ENCODE results near the gene TUBB4B. TPM values are rescaled to one million over a fixed set of nuclear protein-coding genes. Genes with fewer than 3 reads are reported as not detected.
"Not testable (repeated sequence)": the region's sequence is repeated elsewhere in the genome, so short reads cannot be mapped to it uniquely, and the experiment has no call there.

Gene TUBB4B
- total and polyA plus RNA-seq, 2 experiments from 2014 or later = 159 to 373 TPM

DNA sequence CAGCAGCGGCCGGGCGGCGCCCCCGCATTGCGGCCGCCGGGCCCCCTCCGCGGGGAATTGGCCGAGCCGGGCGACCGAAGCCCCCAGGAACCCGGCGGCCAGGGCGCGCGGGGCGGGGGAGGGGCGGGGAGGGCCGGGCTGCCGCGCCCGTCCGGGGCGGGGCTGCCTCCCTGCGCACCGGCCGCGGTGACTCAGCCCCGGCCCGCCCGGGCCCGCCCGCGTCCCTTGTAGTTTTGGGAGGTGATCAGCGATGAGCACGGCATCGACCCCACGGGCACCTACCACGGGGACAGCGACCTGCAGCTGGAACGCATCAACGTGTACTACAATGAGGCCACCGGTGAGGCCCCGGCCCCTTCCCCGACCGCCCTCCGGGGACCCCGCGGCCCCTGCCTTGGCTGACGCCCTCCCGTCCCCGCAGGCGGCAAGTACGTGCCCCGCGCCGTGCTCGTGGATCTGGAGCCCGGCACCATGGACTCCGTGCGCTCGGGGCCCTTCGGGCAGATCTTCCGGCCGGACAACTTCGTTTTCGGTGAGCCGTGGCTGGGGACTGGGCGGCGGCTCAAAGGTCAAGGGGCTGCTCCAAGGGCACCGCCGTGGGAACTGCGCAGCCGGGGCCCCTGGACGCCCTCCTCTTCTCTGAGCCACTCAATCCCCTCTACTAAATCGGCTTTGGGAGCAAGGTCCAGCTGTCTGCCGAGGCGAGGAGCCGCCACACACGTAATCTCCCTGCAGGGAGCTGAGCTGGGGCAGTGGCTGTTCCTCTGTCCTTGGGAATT is 592 bp downstream of the TUBB4B start:
- peak overlapping the region; percentile 89 for H3K9ac ChIP-seq
- H3K4me1 ChIP-seq (ENCODE audit: insufficient read depth) = peaks cover 13% of the 10 kb centered on the region; the same call in 1 of the 2 replicates
- TF ChIP-seq EZH2phosphoT487 (IDR thresholded peaks at IDR 0.05; ENCODE audit: insufficient read depth, low read depth) (no peak), EZH2 (IDR thresholded peaks at IDR 0.05; ENCODE audit: insufficient read depth, poor library complexity, severe bottlenecking) (no peak)
- in situ Hi-C loops (cut with MboI) = no loop called here
- peak overlapping the region; percentile 84 for H3K4me3 ChIP-seq
- H3K4me2 ChIP-seq (ENCODE audit: unreplicated experiment) = peak overlapping the region; percentile 90
- H3K36me3 ChIP-seq (ENCODE audit: low read depth) = peaks cover 18% of the 10 kb centered on the region
- H3K9me3 ChIP-seq (ENCODE audit: low read depth) = no peaks in the 10 kb centered on the region
- H4K20me1 ChIP-seq (ENCODE audit: insufficient read depth) = peaks cover 19% of the 10 kb centered on the region; the same call in 1 of the 2 replicates
- DNase-seq = peak; percentile 89
- H3K79me2 ChIP-seq (ENCODE audit: insufficient read depth) = peaks cover 54% of the 10 kb centered on the region
- H3K9me2 ChIP-seq (ENCODE audit: insufficient read depth) = no peaks in the 10 kb centered on the region
- H3K27me3 ChIP-seq (replicated peaks; ENCODE audit: insufficient read depth) = no peaks in the 10 kb centered on the region
- peaks cover 22% of the 10 kb centered on the region for H3F3A ChIP-seq (ENCODE audit: insufficient read depth)
- H3K27ac ChIP-seq = peak overlapping the region; percentile 82
- no peak overlapping the region for H2AFZ ChIP-seq
- 1 to 2% methylated on average over 29 to 60 of the region's 83 CpGs for WGBS, 2 experiments (ENCODE audit: low coverage in 1 of 2, low lambda C conversion rate in 2 of 2, missing lambda C conversion rate in 2 of 2)

DNA sequence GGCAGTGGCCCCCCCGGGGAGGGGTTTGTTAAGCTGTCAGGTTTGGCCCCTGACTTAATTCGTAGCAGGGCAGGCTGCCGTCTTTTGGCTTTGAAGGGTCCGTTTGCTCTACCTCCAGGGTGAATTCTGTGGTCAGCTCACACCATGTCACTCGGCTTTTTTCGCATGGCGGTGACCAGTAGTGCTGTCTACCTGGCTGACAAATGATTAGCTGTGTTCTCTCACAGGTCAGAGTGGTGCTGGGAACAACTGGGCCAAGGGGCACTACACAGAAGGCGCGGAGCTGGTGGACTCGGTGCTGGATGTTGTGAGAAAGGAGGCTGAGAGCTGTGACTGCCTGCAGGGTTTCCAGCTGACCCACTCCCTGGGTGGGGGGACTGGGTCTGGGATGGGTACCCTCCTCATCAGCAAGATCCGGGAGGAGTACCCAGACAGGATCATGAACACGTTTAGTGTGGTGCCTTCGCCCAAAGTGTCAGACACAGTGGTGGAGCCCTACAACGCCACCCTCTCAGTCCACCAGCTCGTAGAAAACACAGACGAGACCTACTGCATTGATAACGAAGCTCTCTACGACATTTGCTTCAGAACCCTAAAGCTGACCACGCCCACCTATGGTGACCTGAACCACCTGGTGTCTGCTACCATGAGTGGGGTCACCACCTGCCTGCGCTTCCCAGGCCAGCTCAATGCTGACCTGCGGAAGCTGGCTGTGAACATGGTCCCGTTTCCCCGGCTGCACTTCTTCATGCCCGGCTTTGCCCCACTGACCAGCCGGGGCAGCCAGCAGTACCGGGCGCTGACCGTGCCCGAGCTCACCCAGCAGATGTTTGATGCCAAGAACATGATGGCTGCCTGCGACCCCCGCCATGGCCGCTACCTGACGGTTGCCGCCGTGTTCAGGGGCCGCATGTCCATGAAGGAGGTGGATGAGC is 1.4 kb downstream of the TUBB4B start:
- no peaks in the 10 kb centered on the region for H3K27me3 ChIP-seq (replicated peaks; ENCODE audit: insufficient read depth)
- no peaks in the 10 kb centered on the region for H3K9me2 ChIP-seq (ENCODE audit: insufficient read depth)
- peaks cover 18% of the 10 kb centered on the region for H3K36me3 ChIP-seq (ENCODE audit: low read depth)
- peaks cover 19% of the 10 kb centered on the region; the same call in 1 of the 2 replicates for H4K20me1 ChIP-seq (ENCODE audit: insufficient read depth)
- peaks cover 22% of the 10 kb centered on the region for H3F3A ChIP-seq (ENCODE audit: insufficient read depth)
- H3K4me1 ChIP-seq (ENCODE audit: insufficient read depth) = peaks cover 13% of the 10 kb centered on the region; the same call in 1 of the 2 replicates
- peaks cover 51% of the 10 kb centered on the region for H3K79me2 ChIP-seq (ENCODE audit: insufficient read depth)
- TF ChIP-seq EZH2 (IDR thresholded peaks at IDR 0.05; ENCODE audit: insufficient read depth, poor library complexity, severe bottlenecking) (no peak), EZH2phosphoT487 (IDR thresholded peaks at IDR 0.05; ENCODE audit: insufficient read depth, low read depth) (no peak)
- no peak overlapping the region for H2AFZ ChIP-seq
- H3K9ac ChIP-seq = peak overlapping the region; percentile 89
- 82 to 83% methylated on average over 35 to 36 of the region's 36 CpGs for WGBS, 2 experiments (ENCODE audit: low coverage in 1 of 2, low lambda C conversion rate in 2 of 2, missing lambda C conversion rate in 2 of 2)
- no peaks in the 10 kb centered on the region for H3K9me3 ChIP-seq (ENCODE audit: low read depth)
- in situ Hi-C loops (cut with MboI) = no loop called here
- H3K4me2 ChIP-seq (ENCODE audit: unreplicated experiment) = peak overlapping the region; percentile 90
- H3K27ac ChIP-seq = peak overlapping the region; percentile 82; the same call in 1 of the 2 replicates
- H3K4me3 ChIP-seq = peak overlapping the region; percentile 84
- peak; percentile 25 for DNase-seq

DNA sequence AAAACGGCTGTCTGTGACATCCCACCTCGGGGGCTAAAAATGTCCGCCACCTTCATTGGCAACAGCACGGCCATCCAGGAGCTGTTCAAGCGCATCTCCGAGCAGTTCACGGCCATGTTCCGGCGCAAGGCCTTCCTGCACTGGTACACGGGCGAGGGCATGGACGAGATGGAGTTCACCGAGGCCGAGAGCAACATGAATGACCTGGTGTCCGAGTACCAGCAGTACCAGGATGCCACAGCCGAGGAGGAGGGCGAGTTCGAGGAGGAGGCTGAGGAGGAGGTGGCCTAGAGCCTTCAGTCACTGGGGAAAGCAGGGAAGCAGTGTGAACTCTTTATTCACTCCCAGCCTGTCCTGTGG is 2.2 kb downstream of the TUBB4B start:
- H3K27me3 ChIP-seq (replicated peaks; ENCODE audit: insufficient read depth); H2AFZ ChIP-seq; H3K27ac ChIP-seq; in situ Hi-C loops (cut with MboI); DNase-seq; H3K4me2 ChIP-seq (ENCODE audit: unreplicated experiment); H3K9me3 ChIP-seq (ENCODE audit: low read depth); H3K9me2 ChIP-seq (ENCODE audit: insufficient read depth): not testable (repeated sequence)
- H3K36me3 ChIP-seq (ENCODE audit: low read depth) = peaks cover 18% of the 10 kb centered on the region
- H3K4me3 ChIP-seq = peak overlapping the region; percentile 84; the same call in 1 of the 2 replicates
- H3K79me2 ChIP-seq (ENCODE audit: insufficient read depth) = peaks cover 47% of the 10 kb centered on the region
- WGBS, 2 experiments (ENCODE audit: low coverage in 1 of 2, low lambda C conversion rate in 2 of 2, missing lambda C conversion rate in 2 of 2) = 85 to 87% methylated on average over 18 of the region's 18 CpGs
- peaks cover 13% of the 10 kb centered on the region; the same call in 1 of the 2 replicates for H3K4me1 ChIP-seq (ENCODE audit: insufficient read depth)
- H3K9ac ChIP-seq = peak overlapping the region; percentile 23; the same call in 1 of the 2 replicates
- H4K20me1 ChIP-seq (ENCODE audit: insufficient read depth) = peaks cover 19% of the 10 kb centered on the region; the same call in 1 of the 2 replicates
- peaks cover 22% of the 10 kb centered on the region for H3F3A ChIP-seq (ENCODE audit: insufficient read depth)
